GM18951 (cell line): ENCODE results near the gene BLTP3B.

Source experiments
- POLR2A ChIP-seq: IDR thresholded peaks from 4 replicates; pipeline ENCODE4 v1.6.1; 2011; ENCODE audit warnings: mild to moderate bottlenecking; ENCODE audit not compliant: insufficient read length, insufficient read depth; ENCODE audit errors: extremely low read depth
- in situ Hi-C: fragments of 300-500 bp; cut with MboI; formaldehyde crosslinking; loops from one replicate; pipeline ENCODE4 v1.12.0; 2022; ENCODE audit warnings: low sequenced_read_pairs, mixed read lengths, inconsistent platforms; ENCODE audit not compliant: unreplicated experiment

BLTP3B gene

DNA sequence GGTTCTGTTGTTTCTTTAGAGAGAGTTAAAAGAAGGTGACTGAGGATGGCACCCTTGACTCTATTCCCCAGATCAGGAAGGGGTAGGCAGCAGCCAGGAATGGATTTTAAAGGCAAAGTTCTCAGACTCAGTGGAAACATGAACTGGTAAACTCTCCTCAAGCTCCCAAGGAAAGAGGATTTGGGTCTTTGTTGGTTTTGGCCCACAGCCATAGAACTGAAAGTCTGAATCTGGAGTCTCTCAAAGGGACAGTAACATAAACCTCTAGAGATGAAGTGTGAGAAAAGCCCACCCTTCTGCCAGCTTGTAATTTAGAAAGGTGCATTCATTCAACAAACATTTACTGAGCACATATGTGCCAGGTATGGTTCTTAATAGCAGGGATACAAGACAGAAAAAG, 28.6 kb upstream of the BLTP3B start:
- no peak for TF ChIP-seq POLR2A
- in situ Hi-C loops: no loop called here

DNA sequence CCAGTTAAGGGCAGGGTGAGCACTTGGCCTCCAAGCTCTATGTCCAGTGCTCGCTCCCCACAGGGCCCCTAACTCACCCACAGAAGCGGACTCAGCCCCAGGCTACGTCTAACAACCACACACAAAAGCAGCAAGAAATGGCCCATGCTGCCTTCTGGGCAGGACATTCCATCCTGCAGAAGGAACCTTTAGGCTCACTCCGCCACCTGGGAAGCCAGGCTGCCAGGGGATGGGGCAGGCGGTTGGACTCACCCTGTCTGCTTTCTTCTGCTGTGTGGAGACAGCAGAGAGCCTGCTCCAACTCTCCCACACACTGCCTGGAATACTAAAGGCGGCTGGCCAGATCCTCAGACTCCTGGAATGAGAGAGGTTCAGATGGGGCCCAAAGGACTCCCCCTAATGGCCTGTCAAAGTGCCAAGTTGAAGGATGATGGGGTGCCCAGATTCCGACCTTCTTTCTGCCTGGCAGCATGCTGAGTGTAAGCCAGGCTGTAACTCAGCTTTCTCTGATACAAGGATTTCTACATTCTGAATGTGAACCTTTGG, 27.7 kb upstream of the BLTP3B start:
- in situ Hi-C loops: no loop called here
- TF ChIP-seq POLR2A: no peak

DNA sequence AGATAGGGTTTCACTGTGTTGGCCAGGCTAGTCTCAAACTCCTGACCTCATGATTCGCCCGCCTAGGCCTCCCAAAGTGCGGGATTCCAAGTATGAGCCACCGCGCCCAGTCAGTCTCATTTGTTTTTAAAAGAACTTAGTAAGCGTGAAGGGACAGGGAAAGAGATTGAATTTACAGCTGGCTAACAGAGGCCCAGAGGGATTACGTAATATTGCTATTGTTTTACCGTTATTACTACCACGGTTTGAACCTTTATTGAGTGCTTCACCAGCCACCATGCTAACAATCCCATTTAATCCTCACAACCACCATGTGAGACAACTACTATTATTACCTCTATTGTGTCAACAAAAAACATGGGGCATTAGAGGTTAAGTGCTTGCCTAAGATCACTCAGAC, 26.7 kb upstream of the BLTP3B start:
- no peak for TF ChIP-seq POLR2A
- in situ Hi-C loops: no loop called here

DNA sequence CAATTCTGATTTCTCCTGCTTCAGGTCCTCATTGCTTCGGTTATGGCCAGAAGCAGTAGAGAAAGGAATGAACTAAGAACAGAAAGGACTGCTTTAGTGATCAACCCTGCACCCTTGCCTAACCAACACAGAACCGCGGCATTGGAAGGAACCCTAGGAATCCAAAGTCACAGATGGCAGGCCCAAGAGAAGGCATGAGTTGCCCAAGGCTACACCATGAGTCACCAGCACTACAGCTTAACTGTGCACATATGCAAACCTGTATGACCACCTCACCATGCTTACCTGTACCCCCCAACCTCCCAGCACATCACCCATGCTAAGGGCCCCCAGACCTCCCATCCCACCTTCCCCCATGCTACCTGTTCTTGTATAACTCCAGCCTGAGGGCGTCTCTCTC, 25.9 kb upstream of the BLTP3B start:
- in situ Hi-C loops: no loop called here
- no peak for TF ChIP-seq POLR2A

DNA sequence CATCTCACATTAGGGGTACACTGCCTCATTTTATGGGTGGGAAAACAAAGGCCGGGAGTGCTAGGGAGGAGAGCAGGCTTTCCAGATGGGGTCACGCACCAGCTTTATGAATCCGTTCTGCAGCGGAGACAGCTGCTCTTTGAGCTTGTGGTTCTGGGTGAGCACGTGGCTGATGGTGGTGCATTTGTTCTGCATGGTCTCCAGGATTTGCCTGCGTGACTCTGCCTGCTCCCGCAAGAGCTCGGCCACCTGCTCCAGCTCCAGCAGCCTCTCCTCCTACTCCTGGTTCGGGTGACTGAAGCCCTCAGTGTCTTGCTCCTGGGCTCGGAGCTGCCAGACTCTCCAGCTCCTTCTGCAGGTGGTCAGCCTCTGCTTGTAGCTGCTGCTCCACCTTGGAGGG, 23.6 kb upstream of the BLTP3B start:
- in situ Hi-C loops: no loop called here
- TF ChIP-seq POLR2A: no peak

DNA sequence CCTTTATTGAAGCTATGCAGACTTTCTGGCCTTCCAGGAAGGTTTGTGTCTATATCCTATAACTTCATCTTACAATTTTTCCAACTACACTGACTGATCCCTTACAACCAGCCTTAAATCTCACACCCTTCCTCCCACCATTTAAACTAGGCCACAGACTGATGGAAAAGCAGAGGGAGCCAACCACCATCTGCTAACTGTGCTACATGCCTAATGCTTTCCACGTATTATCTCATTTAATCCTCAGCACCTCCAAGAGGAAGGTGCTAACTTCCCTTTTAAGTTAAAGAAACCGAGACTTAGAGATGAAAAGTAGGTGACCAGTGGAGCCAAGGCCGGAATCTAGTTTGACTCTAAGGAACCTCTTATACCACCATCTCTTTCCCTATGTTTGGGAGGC, 22.7 kb upstream of the BLTP3B start:
- no peak for TF ChIP-seq POLR2A
- in situ Hi-C loops: no loop called here

DNA sequence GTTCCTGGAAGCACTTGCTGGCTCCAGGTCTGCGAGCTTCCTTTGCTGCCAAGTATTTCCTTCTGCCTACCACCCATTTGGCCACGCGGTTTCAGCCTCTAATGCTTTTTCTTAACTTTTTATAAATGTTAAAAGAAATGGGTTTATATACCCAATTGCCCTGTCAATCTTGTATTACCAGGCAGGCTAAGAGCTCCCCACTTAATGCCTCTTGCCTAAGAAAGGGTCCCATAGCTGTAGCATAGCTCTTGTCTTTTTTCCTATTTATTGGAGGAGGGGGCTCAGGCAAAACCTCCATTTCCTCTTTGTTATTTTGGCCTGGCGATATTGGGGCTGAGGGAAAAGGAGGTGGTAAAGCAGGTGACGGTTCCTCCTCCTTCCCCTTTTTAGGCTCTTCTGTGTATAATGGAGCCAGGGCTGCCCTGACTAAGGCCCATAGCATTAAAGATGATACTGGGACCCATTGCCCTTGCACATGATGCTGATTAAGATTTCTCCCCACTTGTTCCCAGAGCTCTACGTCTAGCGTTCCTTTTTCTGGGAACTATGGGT, 21.6 kb upstream of the BLTP3B start:
- in situ Hi-C loops: no loop called here

DNA sequence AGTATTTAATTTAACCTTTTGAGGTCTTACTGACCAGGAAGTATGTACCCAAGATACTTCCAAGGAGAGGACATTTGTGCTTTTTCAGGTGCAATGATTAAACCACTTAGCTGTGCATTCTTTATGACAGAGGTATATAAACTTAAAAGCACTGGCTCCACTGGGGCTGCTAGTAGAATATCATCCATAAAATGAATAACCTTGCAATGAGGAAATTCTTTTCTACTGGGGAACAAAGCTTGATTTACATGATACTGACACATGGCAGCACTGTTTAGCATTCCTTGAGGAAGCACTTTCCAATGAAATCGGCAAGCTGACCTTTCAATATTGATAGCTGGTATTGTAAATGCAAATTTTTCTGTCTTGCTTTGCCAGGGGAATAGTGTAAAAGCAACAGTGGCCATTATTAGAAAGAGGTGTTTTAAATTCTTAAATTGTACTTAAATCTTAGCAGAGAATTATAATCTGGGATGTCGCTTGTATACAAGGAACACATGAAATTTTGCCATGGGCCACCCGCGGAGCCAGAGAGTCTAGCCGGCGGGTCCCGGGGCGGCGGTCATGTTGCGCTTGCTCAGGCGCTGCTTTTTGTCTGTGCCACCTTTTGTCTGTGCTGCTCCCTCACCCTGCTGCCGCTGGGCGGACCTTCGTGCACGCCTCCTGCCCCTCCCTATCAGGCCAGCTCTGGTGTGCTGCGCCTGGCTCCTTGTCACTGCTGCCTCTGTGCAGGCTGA, 20.9 kb upstream of the BLTP3B start:
- in situ Hi-C loops: no loop called here
- peak; percentile 30 for TF ChIP-seq POLR2A

More for the DNA sequence above, 21.6 kb upstream of the BLTP3B start:
- TF ChIP-seq POLR2A: no peak

DNA sequence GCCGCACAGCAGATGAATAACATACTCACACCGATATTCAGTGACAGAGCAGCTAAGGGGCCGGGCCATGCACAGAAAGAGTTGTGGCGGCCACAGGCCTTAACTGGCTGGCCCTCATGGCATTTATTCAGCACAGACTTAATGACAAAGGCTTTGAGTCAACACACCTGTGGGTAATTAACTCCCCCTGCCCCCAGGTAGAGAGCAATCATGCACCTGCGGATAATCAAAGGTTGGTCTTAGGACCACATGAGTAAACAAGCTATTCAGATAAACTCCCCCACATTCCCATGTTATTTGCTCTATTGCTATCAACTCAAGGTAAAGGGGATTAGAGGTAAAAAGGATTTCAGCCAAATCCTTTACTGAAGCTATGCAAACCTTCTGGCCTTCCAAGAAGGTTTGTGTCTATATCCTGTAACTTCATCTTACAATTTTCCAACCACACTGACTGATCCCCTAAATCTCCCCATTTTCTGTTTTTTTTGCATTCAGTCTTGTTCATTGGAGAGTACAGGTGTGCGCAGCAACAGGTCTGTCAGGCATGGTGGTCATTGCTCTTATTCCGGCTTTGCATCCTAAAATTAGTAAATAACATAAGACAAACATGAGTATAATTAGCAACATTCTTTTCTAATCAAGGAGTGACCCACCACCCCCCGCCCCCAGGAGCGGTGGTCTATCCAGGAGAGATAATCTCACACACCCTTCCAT, 16.9 kb upstream of the BLTP3B start:
- in situ Hi-C loops: no loop called here
- no peak for TF ChIP-seq POLR2A

DNA sequence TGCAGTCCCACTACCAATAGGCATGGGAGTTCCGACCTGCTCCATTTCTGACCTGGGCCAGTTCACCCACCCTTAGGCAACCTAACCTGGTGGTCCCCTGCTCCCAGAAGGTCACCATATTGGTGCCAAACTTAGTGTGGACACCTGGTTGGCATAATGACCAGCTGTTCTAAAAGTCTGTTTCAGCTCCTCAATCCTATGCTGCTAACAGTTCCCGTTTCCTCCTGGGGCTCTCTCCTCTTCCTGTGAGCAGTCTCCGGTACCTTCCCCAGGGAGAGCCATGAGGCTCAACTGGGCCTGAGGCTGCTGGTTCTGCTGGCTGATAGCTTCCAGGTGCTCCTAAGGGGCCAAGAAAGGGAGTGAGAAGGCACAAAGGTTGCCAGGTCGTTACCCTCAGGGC, 15.9 kb upstream of the BLTP3B start:
- in situ Hi-C loops: no loop called here
- no peak for TF ChIP-seq POLR2A

DNA sequence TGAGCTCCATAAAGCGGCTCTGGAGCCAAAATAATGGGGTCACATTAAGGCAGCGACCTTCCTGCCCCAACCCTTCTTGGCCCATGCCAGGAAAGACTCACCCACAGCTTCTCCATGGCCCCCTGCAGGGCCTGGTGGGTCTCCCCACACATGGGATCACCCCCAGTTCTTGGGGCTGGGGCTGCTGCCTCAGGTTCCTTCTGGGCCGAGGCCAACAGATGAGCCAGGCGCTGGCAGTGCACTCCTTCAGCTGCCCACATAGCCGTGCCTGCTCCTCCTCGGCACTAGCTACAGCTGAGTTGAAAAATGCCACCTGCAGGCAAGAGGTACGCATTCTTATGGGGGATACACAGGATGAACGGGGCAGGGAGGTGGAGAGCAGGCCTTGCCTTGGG, 14.8 kb upstream of the BLTP3B start:
- TF ChIP-seq POLR2A: no peak
- in situ Hi-C loops: no loop called here

DNA sequence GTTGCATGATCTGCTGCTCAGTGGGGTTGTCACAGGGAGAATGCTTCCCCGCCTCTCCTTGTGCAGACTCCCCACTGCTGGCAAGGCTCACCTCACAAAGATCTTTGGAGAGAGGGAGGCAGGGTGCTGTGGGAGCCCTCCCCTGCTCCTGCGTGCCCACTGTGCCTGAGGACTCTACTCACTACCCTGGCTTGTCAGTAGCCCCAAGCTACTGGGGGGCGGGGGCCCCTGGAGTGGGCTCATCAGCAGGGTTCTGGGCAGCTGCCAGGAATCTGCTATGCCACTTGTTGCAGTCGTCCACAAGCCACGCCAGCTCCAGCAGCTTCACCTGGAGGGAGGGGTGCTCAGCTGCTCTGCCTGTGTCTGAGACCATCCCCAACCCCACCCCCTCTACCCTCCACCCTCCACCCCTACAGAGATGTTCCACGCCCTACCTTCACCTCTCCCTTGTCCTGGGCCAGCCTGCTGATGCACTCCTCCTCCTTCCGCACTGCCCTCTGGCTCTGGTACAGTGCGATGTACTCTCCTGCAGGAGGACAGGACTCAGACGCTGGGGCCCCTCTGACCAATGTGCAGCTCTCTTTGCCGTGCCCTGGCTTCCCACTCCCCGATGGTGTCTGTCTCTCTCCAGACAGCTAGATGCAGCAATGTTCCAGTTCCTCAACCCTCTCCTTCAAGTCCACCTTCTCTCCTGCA, 14.2 kb upstream of the BLTP3B start:
- TF ChIP-seq POLR2A: no peak
- in situ Hi-C loops: no loop called here
